GM19372 (cell line): Measurements from ENCODE around the gene COL13A1.

Source experiments
- ATAC-seq: cut with Tn5 transposase; IDR thresholded peaks from one replicate; pipeline ENCODE4 v1.9.1; 2021; ENCODE audit warnings: mild to moderate bottlenecking, low read depth, moderate library complexity; ENCODE audit not compliant: unreplicated experiment

Gene COL13A1

GRCh38 chr10:69818676-69819239 lies 17.1 kb downstream of the COL13A1 start:
- ATAC-seq = no peak

GRCh38 chr10:69819716-69820506 lies 18.2 kb downstream of the COL13A1 start:
- no peak for ATAC-seq

GRCh38 chr10:69820817-69821216 lies 19.1 kb downstream of the COL13A1 start:
- no peak for ATAC-seq

- no peak for ATAC-seq
These were observed 23.9 kb downstream of the COL13A1 start for GRCh38 chr10:69825604-69826003.

GRCh38 chr10:69826094-69826493 lies 24.4 kb downstream of the COL13A1 start:
- ATAC-seq = no peak

GRCh38 chr10:69826789-69827554 lies 25.3 kb downstream of the COL13A1 start:
- ATAC-seq = no peak

- no peak for ATAC-seq
These were observed 26.6 kb downstream of the COL13A1 start for GRCh38 chr10:69828144-69828870.

GRCh38 chr10:69829775-69830174 lies 28.1 kb downstream of the COL13A1 start:
- ATAC-seq = no peak

- no peak for ATAC-seq
These were observed 29.6 kb downstream of the COL13A1 start for GRCh38 chr10:69831231-69831855.

- ATAC-seq = no peak
These were observed 33.5 kb downstream of the COL13A1 start for GRCh38 chr10:69835233-69835632.

- no peak for ATAC-seq
These were observed 34.4 kb downstream of the COL13A1 start for GRCh38 chr10:69835875-69836730.

- no peak for ATAC-seq
These were observed 35.0 kb downstream of the COL13A1 start for GRCh38 chr10:69836731-69837030.

- no peak for ATAC-seq
These were observed 35.6 kb downstream of the COL13A1 start for GRCh38 chr10:69837261-69837660.

- ATAC-seq = no peak
These were observed 36.7 kb downstream of the COL13A1 start for GRCh38 chr10:69838418-69838817.

- ATAC-seq = no peak
These were observed 37.1 kb downstream of the COL13A1 start for GRCh38 chr10:69838853-69839252.

GRCh38 chr10:69839696-69840345 lies 38.1 kb downstream of the COL13A1 start:
- no peak for ATAC-seq

GRCh38 chr10:69840773-69841172 lies 39.1 kb downstream of the COL13A1 start:
- no peak for ATAC-seq

GRCh38 chr10:69842020-69842419 lies 40.3 kb downstream of the COL13A1 start:
- no peak for ATAC-seq

- ATAC-seq = no peak
These were observed 41.2 kb downstream of the COL13A1 start for GRCh38 chr10:69842882-69843281.
